WTC11 (cell line): ENCODE measurements around the gene TMEM245. TPM values are rescaled to one million over a fixed set of nuclear protein-coding genes. Genes with fewer than 3 reads are reported as not detected.

Source experiments
- ATAC-seq: fragments of 200-7000 bp; cut with Tn5 transposase; 2 replicates; pipeline ENCODE4 v1.10.0; 2021; ENCODE audit warnings: mild to moderate bottlenecking, moderate library complexity
- CTCF ChIA-PET: fragments of 300-600 bp; sonication (Branson Sonifier 250); formaldehyde crosslinking; loops from one replicate; lab custom pipeline; 2021; ENCODE audit warnings: antibody characterized with exemption; lab: Charles Lee
- POLR2A ChIA-PET: fragments of 350-600 bp; sonication (Branson Sonifier 250); formaldehyde crosslinking; loops from one replicate; lab custom pipeline; 2021; ENCODE audit warnings: antibody characterized with exemption; lab: Charles Lee
- DNase-seq: peaks from one replicate; pipeline ENCODE4 v3.0.0; 2021; ENCODE audit warnings: low spot score
- H3K27ac Mint-ChIP-seq: 2 replicates; pipeline ENCODE4 v1.8.0; 2021; ENCODE audit warnings: mixed read lengths
- H3K27me3 Mint-ChIP-seq: 2 replicates; pipeline ENCODE4 v1.8.0; 2021; ENCODE audit warnings: low read depth, mild to moderate bottlenecking, moderate library complexity, mixed read lengths
- H3K36me3 Mint-ChIP-seq: 2 replicates; pipeline ENCODE4 v1.8.0; 2021; ENCODE audit warnings: mixed read lengths
- H3K4me1 Mint-ChIP-seq: 2 replicates; pipeline ENCODE4 v1.8.0; 2022; ENCODE audit warnings: mixed read lengths
- H3K4me3 Mint-ChIP-seq: 2 replicates; pipeline ENCODE4 v1.8.0; 2021; ENCODE audit warnings: mild to moderate bottlenecking, moderate library complexity, mixed read lengths
- H3K9me3 Mint-ChIP-seq: 2 replicates; pipeline ENCODE4 v1.8.0; 2021; ENCODE audit warnings: mixed read lengths
- AFF4 ChIP-seq: sonication (generic); formaldehyde crosslinking; IDR thresholded peaks from 2 replicates; pipeline ENCODE4 v1.8.1; 2023; ENCODE audit warnings: mild to moderate bottlenecking, missing genetic modification reagents, borderline replicate concordance
- ATF6 ChIP-seq: sonication (generic); formaldehyde crosslinking; IDR thresholded peaks from 2 replicates; pipeline ENCODE4 v1.8.1; 2023; ENCODE audit warnings: mild to moderate bottlenecking, missing genetic modification reagents
- E2F1 ChIP-seq: sonication (generic); formaldehyde crosslinking; IDR thresholded peaks from 2 replicates; pipeline ENCODE4 v1.8.0; 2022; ENCODE audit warnings: mild to moderate bottlenecking, missing genetic modification reagents
- E2F5 ChIP-seq: sonication (generic); formaldehyde crosslinking; IDR thresholded peaks from 2 replicates; pipeline ENCODE4 v1.8.1; 2022; ENCODE audit warnings: mild to moderate bottlenecking, moderate library complexity, missing genetic modification reagents
- FOXP1 ChIP-seq: sonication (generic); formaldehyde crosslinking; IDR thresholded peaks from 2 replicates; pipeline ENCODE4 v1.8.0; 2022; ENCODE audit warnings: missing genetic modification reagents, mild to moderate bottlenecking, moderate library complexity, borderline replicate concordance
- GABPB1 ChIP-seq: sonication (generic); formaldehyde crosslinking; IDR thresholded peaks from 2 replicates; pipeline ENCODE4 v1.8.1; 2023; ENCODE audit warnings: mild to moderate bottlenecking, missing genetic modification reagents
- GRHL2 ChIP-seq: fragments of 250-450 bp; sonication (Bioruptor Pico); IDR thresholded peaks from 2 replicates; pipeline ENCODE4 v1.8.0; 2022; ENCODE audit warnings: mild to moderate bottlenecking, moderate library complexity; ENCODE audit not compliant: insufficient replicate concordance, severe bottlenecking
- HMGA2 ChIP-seq: fragments of 250-450 bp; sonication (Bioruptor Pico); IDR thresholded peaks from 2 replicates; pipeline ENCODE4 v1.4.0; 2021; ENCODE audit warnings: mild to moderate bottlenecking, moderate library complexity
- KAT7 ChIP-seq: sonication (generic); formaldehyde crosslinking; IDR thresholded peaks from 2 replicates; pipeline ENCODE4 v1.8.1; 2023; ENCODE audit warnings: missing genetic modification reagents, mild to moderate bottlenecking, borderline replicate concordance
- MXD4 ChIP-seq: fragments of 250-450 bp; sonication (Bioruptor Pico); IDR thresholded peaks from 2 replicates; pipeline ENCODE4 v1.8.0; 2021; ENCODE audit warnings: mild to moderate bottlenecking, moderate library complexity, borderline replicate concordance
- NFATC4 ChIP-seq: fragments of 250-450 bp; sonication (Bioruptor Pico); IDR thresholded peaks from 2 replicates; pipeline ENCODE4 v1.9.0; 2021; ENCODE audit warnings: mild to moderate bottlenecking
- NFYB ChIP-seq: sonication (generic); formaldehyde crosslinking; conservative IDR thresholded peaks from 2 replicates; pipeline ENCODE4 v1.8.0; 2022; ENCODE audit warnings: low read depth, missing genetic modification reagents
- NR1H2 ChIP-seq: sonication (generic); formaldehyde crosslinking; IDR thresholded peaks from 2 replicates; pipeline ENCODE4 v1.9.0; 2021; ENCODE audit warnings: mild to moderate bottlenecking, moderate library complexity, missing genetic modification reagents
- RORB ChIP-seq: fragments of 250-450 bp; sonication (Bioruptor Pico); IDR thresholded peaks from 2 replicates; pipeline ENCODE4 v1.9.0; 2021; ENCODE audit warnings: mild to moderate bottlenecking
- TCF7 ChIP-seq: sonication (generic); formaldehyde crosslinking; IDR thresholded peaks from 2 replicates; pipeline ENCODE4 v1.8.0; 2022; ENCODE audit warnings: mild to moderate bottlenecking, low read depth, missing genetic modification reagents, moderate library complexity
- TEAD4 ChIP-seq: sonication (generic); formaldehyde crosslinking; IDR thresholded peaks from 2 replicates; pipeline ENCODE4 v1.8.0; 2022; ENCODE audit warnings: mild to moderate bottlenecking, missing genetic modification reagents
- ZBTB21 ChIP-seq: sonication (generic); formaldehyde crosslinking; IDR thresholded peaks from 2 replicates; pipeline ENCODE4 v1.8.1; 2023; ENCODE audit warnings: mild to moderate bottlenecking, missing genetic modification reagents, borderline replicate concordance
- ZMAT4 ChIP-seq: fragments of 250-450 bp; sonication (Bioruptor Pico); IDR thresholded peaks from 2 replicates; pipeline ENCODE4 v1.9.0; 2021; ENCODE audit warnings: mild to moderate bottlenecking
- ZNF138 ChIP-seq: sonication (generic); formaldehyde crosslinking; conservative IDR thresholded peaks from 2 replicates; pipeline ENCODE4 v1.8.1; 2022; ENCODE audit warnings: mild to moderate bottlenecking, moderate library complexity, missing genetic modification reagents
- ZNF219 ChIP-seq: sonication (generic); formaldehyde crosslinking; IDR thresholded peaks from 2 replicates; pipeline ENCODE4 v1.8.0; 2023; ENCODE audit warnings: missing genetic modification reagents, mild to moderate bottlenecking, borderline replicate concordance
- ZNF423 ChIP-seq: fragments of 250-450 bp; sonication (Bioruptor Pico); IDR thresholded peaks from 2 replicates; pipeline ENCODE4 v2.1.2; 2022; ENCODE audit warnings: mild to moderate bottlenecking, moderate library complexity
- ZNF532 ChIP-seq: fragments of 250-450 bp; sonication (Bioruptor Pico); IDR thresholded peaks from 2 replicates; pipeline ENCODE4 v1.9.0; 2021; ENCODE audit warnings: mild to moderate bottlenecking, borderline replicate concordance
- ZNF671 ChIP-seq: fragments of 250-450 bp; sonication (Bioruptor Pico); IDR thresholded peaks from 2 replicates; pipeline ENCODE4 v1.8.0; 2021; ENCODE audit warnings: mild to moderate bottlenecking
- total RNA-seq: library from RNA; stranded (reverse); gene quantifications from 3 replicates; pipeline ENCODE4 v1.2.3, GENCODE V29; 2021

TMEM245 gene
- total RNA-seq, 1 experiment from 2014 or later = 40.8 TPM

GRCh38 chr9:108997112-108997511, 122.6 kb downstream of the TMEM245 start:
- Mint-ChIP-seq H3K9me3 (peaks cover under 1% of the 10 kb centered on the region), H3K4me3 (no peak overlapping the region), H3K27ac (peak overlapping the region; percentile 0), H3K4me1 (no peaks in the 10 kb centered on the region), H3K36me3 (peaks cover under 1% of the 10 kb centered on the region; the same call in 1 of the 2 replicates), H3K27me3 (no peaks in the 10 kb centered on the region)
- TF ChIP-seq MXD4 (CRISPR knock-in tag) (no peak), E2F1 (CRISPR knock-in tag) (no peak), ZNF532 (CRISPR knock-in tag) (no peak), ZNF138 (CRISPR knock-in tag) (no peak), ZNF219 (CRISPR knock-in tag) (no peak), TCF7 (CRISPR knock-in tag) (no peak), E2F5 (CRISPR knock-in tag) (no peak), RORB (CRISPR knock-in tag) (no peak), AFF4 (CRISPR knock-in tag) (no peak), HMGA2 (CRISPR knock-in tag) (no peak), ZNF423 (CRISPR knock-in tag) (no peak), TEAD4 (CRISPR knock-in tag) (no peak)
- CTCF ChIA-PET = interaction anchor here (1.7 kb wide), 1 partner anchor 46 kb away, joined by 3 read pairs; no protein-coding TSS in a partner anchor
- POLR2A ChIA-PET = interaction anchor here (0.6 kb wide), 1 partner anchor 415 kb away, joined by 3 read pairs; no protein-coding TSS in a partner anchor
- ATAC-seq = no peak
- no peak for DNase-seq

GRCh38 chr9:108996643-108997042, 123.1 kb downstream of the TMEM245 start:
- Mint-ChIP-seq H3K9me3 (no peaks in the 10 kb centered on the region), H3K27me3 (no peaks in the 10 kb centered on the region), H3K4me1 (no peaks in the 10 kb centered on the region), H3K36me3 (no peaks in the 10 kb centered on the region), H3K27ac (no peak overlapping the region), H3K4me3 (no peak overlapping the region)
- no peak for ATAC-seq
- CTCF ChIA-PET = interaction anchor here (1.7 kb wide), 1 partner anchor 45 kb away, joined by 3 read pairs; no protein-coding TSS in a partner anchor
- POLR2A ChIA-PET = interaction anchor here (0.6 kb wide), 1 partner anchor 415 kb away, joined by 3 read pairs; no protein-coding TSS in a partner anchor
- DNase-seq = no peak
- no peak for TF ChIP-seq NR1H2
- no peak for TF ChIP-seq ZBTB21 (CRISPR knock-in tag)
- no peak for TF ChIP-seq KAT7 (CRISPR knock-in tag)
- TF ChIP-seq RORB (CRISPR knock-in tag) = no peak
- no peak for TF ChIP-seq ZNF671 (CRISPR knock-in tag)
- no peak for TF ChIP-seq ATF6 (CRISPR knock-in tag)
- no peak for TF ChIP-seq FOXP1 (CRISPR knock-in tag)
- TF ChIP-seq GABPB1 (CRISPR knock-in tag) = no peak
- no peak for TF ChIP-seq NFYB
- TF ChIP-seq NFATC4 (CRISPR knock-in tag) = no peak
- no peak for TF ChIP-seq TCF7 (CRISPR knock-in tag)
- no peak for TF ChIP-seq GRHL2 (CRISPR knock-in tag)
- TF ChIP-seq ZMAT4 (CRISPR knock-in tag) = no peak
